H1 (cell line): ENCODE measurements around the gene TTBK2. TPM values are rescaled to one million over a fixed set of nuclear protein-coding genes. Genes with fewer than 3 reads are reported as not detected.

ENCODE experiments used
- CEBPB ChIP-seq: IDR thresholded peaks from 2 replicates; pipeline ENCODE4 v1.6.1; 2012; ENCODE audit warnings: low read depth, low read length
- GABPA ChIP-seq: IDR thresholded peaks from 2 replicates; pipeline ENCODE4 v1.6.1; 2011; ENCODE audit warnings: mild to moderate bottlenecking, low read length, moderate library complexity, borderline replicate concordance; ENCODE audit not compliant: insufficient read depth
- KDM4A ChIP-seq: IDR thresholded peaks from one replicate; pipeline ENCODE4 v1.7.1; 2012; ENCODE audit warnings: low read depth, mild to moderate bottlenecking, moderate library complexity, low read length, inconsistent platforms; ENCODE audit not compliant: severe bottlenecking
- RFX5 ChIP-seq: IDR thresholded peaks from 2 replicates; pipeline ENCODE4 v1.6.1; 2011; ENCODE audit warnings: low read depth, low read length, improper control_type of control experiment, borderline replicate concordance
- RXRA ChIP-seq: IDR thresholded peaks from 2 replicates; pipeline ENCODE4 v1.6.1; 2011; ENCODE audit warnings: low read depth, mild to moderate bottlenecking, low read length, moderate library complexity; ENCODE audit not compliant: insufficient read depth
- SRF ChIP-seq: IDR thresholded peaks from 2 replicates; pipeline ENCODE4 v1.6.1; 2011; ENCODE audit warnings: mild to moderate bottlenecking, low read depth, low read length, moderate library complexity
- polyA plus RNA-seq, 7 experiments: library from polyadenylated mRNA; depleted of rRNA in 3 of 7; stranded (reverse) in 5 of 7; unstranded in 2 of 7; fragments of >200 nt in 5 of 7; fragments of 200-250 nt in 2 of 7; gene quantifications; 1 replicate in 5 of 7; 2 replicates in 1 of 7; 4 replicates in 1 of 7; pipeline versions ENCODE4 v1.2.1 to v1.2.3, GENCODE V29; 2011 to 2013; ENCODE audit warnings: missing spikeins in 2 of 7, mixed read lengths in 2 of 7
- total RNA-seq: library from RNA; stranded (reverse); fragmentation: NEBNext Ultra II Directional; extraction: Animal tissue kit (Norgen Biotek cat#: 25700); gene quantifications from 2 replicates; pipeline ENCODE4 v1.2.1, GENCODE V29; 2021

The TTBK2 gene
- total and polyA plus RNA-seq, 2 of the 8 experiments (the other 6 are each of a cell fraction or from before 2014, with no cell fraction given), result 2.7 to 18.2 TPM

DNA sequence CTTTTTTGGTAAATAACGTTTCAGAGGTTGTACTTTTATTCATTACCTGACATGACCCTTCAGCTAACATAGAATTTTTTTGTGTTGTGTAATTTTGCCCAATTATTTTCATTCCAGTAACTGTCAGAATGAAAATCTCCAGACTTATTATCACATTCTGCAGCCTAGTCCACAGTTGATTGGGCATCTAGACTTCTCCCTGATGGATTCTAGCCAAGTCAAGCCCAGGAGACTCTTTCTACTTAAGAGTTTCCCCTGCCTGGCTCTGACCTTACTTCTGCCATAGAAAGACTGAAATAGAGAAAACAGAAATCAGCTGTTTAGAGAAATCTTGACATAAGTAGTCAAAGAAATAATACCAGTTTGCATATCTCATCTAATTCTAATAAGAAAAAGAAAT is 100.8 kb downstream of the TTBK2 start (continued):
- TF ChIP-seq GABPA (no peak), KDM4A (no peak), RXRA (no peak), SRF (no peak), RFX5 (no peak), CEBPB (no peak)
